HEK293 (cell line): ENCODE measurements around the gene CD48.

Source experiments
- CTCF ChIA-PET: fragments of 350-600 bp; formaldehyde crosslinking; extraction: SDS; loops from one replicate; lab custom pipeline; 2021; ENCODE audit warnings: antibody characterized with exemption; lab: Yijun Ruan, JAX
- POLR2A ChIA-PET: fragments of 300-600 bp; formaldehyde crosslinking; extraction: SDS; loops from one replicate; lab custom pipeline; 2020; ENCODE audit warnings: antibody characterized with exemption, inconsistent platforms; lab: Yijun Ruan, JAX
- H3K27ac ChIP-seq: fragments of 200-500 bp; sonication (Bioruptor generic); 2 replicates; pipeline ENCODE4 v1.5.1; 2014; ENCODE audit warnings: low read depth, low read length, control low read depth, inconsistent platforms; ENCODE audit errors: extremely low read depth
- H3K36me3 ChIP-seq, 2 experiments: fragments of 200-500 bp in 1 of 2; sonication (Bioruptor generic) in 1 of 2; 1 replicate in 1 of 2; 2 replicates in 1 of 2; pipeline ENCODE4 v1.5.1; 2014 to 2017; ENCODE audit warnings: inconsistent platforms in 2 of 2, low read length in 2 of 2; ENCODE audit not compliant: control insufficient read depth in 2 of 2, insufficient read depth in 1 of 2
- H3K4me1 ChIP-seq: fragments of 200-500 bp; sonication (Bioruptor generic); 2 replicates; pipeline ENCODE4 v1.5.1; 2014; ENCODE audit warnings: mild to moderate bottlenecking, low read length, inconsistent platforms; ENCODE audit not compliant: control insufficient read depth, insufficient read depth
- H3K4me3 ChIP-seq: 2 replicates; pipeline ENCODE4 v1.5.1; 2011; ENCODE audit warnings: low read depth, mild to moderate bottlenecking, control low read depth, low read length, moderate library complexity
- H3K9me3 ChIP-seq: fragments of 200-500 bp; sonication (Bioruptor generic); 2 replicates; pipeline ENCODE4 v1.5.1; 2014; ENCODE audit warnings: low read depth, low read length, inconsistent platforms; ENCODE audit not compliant: control insufficient read depth, insufficient read depth
- BCL11A ChIP-seq: fragments of 450-650 bp; formaldehyde crosslinking; IDR thresholded peaks from 2 replicates; pipeline ENCODE4 v1.5.1; 2016; ENCODE audit warnings: low read depth, missing biosample characterization, missing genetic modification characterization
- EGR2 ChIP-seq: fragments of 450-650 bp; formaldehyde crosslinking; IDR thresholded peaks from 2 replicates; pipeline ENCODE4 v1.5.1; 2016; ENCODE audit warnings: low read depth, missing biosample characterization, missing genetic modification characterization
- SP3 ChIP-seq: fragments of 450-650 bp; formaldehyde crosslinking; IDR thresholded peaks from 2 replicates; pipeline ENCODE4 v1.5.1; 2016; ENCODE audit warnings: missing biosample characterization, missing genetic modification characterization
- TCF7L2 ChIP-seq: IDR thresholded peaks from 2 replicates; pipeline ENCODE4 v1.6.1; 2011; ENCODE audit warnings: low read depth, mild to moderate bottlenecking, inconsistent platforms, low read length, moderate library complexity, borderline replicate concordance
- YY2 ChIP-seq: fragments of 450-650 bp; formaldehyde crosslinking; IDR thresholded peaks from 2 replicates; pipeline ENCODE4 v1.5.1; 2016; ENCODE audit warnings: missing biosample characterization, missing genetic modification characterization
- ZBTB10 ChIP-seq: fragments of 450-650 bp; formaldehyde crosslinking; IDR thresholded peaks from 2 replicates; pipeline ENCODE4 v1.5.1; 2016; ENCODE audit warnings: missing biosample characterization, missing genetic modification characterization
- ZBTB6 ChIP-seq: fragments of 450-650 bp; formaldehyde crosslinking; IDR thresholded peaks from 2 replicates; pipeline ENCODE4 v1.5.1; 2017; ENCODE audit warnings: missing biosample characterization, missing genetic modification characterization
- ZFHX2 ChIP-seq: fragments of 450-650 bp; formaldehyde crosslinking; conservative IDR thresholded peaks from 2 replicates; pipeline ENCODE4 v1.5.1; 2016; ENCODE audit warnings: missing biosample characterization, missing genetic modification characterization
- ZNF169 ChIP-seq: fragments of 450-650 bp; formaldehyde crosslinking; IDR thresholded peaks from 2 replicates; pipeline ENCODE4 v1.5.1; 2016; ENCODE audit warnings: missing biosample characterization, missing genetic modification characterization
- ZNF174 ChIP-seq: fragments of 450-650 bp; formaldehyde crosslinking; IDR thresholded peaks from 2 replicates; pipeline ENCODE4 v1.5.0; 2017; ENCODE audit warnings: missing biosample characterization, mild to moderate bottlenecking, missing genetic modification characterization
- ZNF175 ChIP-seq: fragments of 450-650 bp; formaldehyde crosslinking; IDR thresholded peaks from 2 replicates; pipeline ENCODE4 v1.5.1; 2016; ENCODE audit warnings: missing biosample characterization, missing genetic modification characterization
- ZNF404 ChIP-seq: fragments of 450-650 bp; formaldehyde crosslinking; IDR thresholded peaks from 2 replicates; pipeline ENCODE4 v1.5.1; 2017; ENCODE audit warnings: missing biosample characterization, missing genetic modification characterization
- ZNF488 ChIP-seq: fragments of 450-650 bp; formaldehyde crosslinking; IDR thresholded peaks from 2 replicates; pipeline ENCODE4 v1.5.1; 2016; ENCODE audit warnings: missing biosample characterization, missing genetic modification characterization
- ZNF544 ChIP-seq: fragments of 450-650 bp; formaldehyde crosslinking; IDR thresholded peaks from 2 replicates; pipeline ENCODE4 v1.5.0; 2017; ENCODE audit warnings: missing biosample characterization, missing genetic modification characterization
- ZNF555 ChIP-seq: fragments of 450-650 bp; formaldehyde crosslinking; conservative IDR thresholded peaks from 2 replicates; pipeline ENCODE4 v1.5.1; 2017; ENCODE audit warnings: missing biosample characterization, mild to moderate bottlenecking, missing genetic modification characterization, inconsistent platforms
- ZNF558 ChIP-seq: fragments of 450-650 bp; formaldehyde crosslinking; IDR thresholded peaks from 2 replicates; pipeline ENCODE4 v1.5.1; 2016; ENCODE audit warnings: missing biosample characterization, missing genetic modification characterization
- ZNF561 ChIP-seq: fragments of 450-650 bp; IDR thresholded peaks from 2 replicates; pipeline ENCODE4 v1.5.1; 2018; ENCODE audit warnings: missing biosample characterization, missing genetic modification characterization, borderline replicate concordance
- ZNF629 ChIP-seq: fragments of 450-650 bp; formaldehyde crosslinking; IDR thresholded peaks from 2 replicates; pipeline ENCODE4 v1.5.1; 2017; ENCODE audit warnings: missing biosample characterization, missing genetic modification characterization
- ZNF654 ChIP-seq: fragments of 450-650 bp; formaldehyde crosslinking; IDR thresholded peaks from 2 replicates; pipeline ENCODE4 v1.5.1; 2016; ENCODE audit warnings: low read depth, missing biosample characterization, missing genetic modification characterization
- ZSCAN23 ChIP-seq: fragments of 450-650 bp; formaldehyde crosslinking; IDR thresholded peaks from 2 replicates; pipeline ENCODE4 v1.5.1; 2016; ENCODE audit warnings: missing biosample characterization, missing genetic modification characterization

The CD48 gene

GRCh38 chr1:160681891-160682140 is 29.8 kb downstream of the CD48 start (continued):
- no peak for TF ChIP-seq ZNF488 (tag by site-specific recombination)

GRCh38 chr1:160681066-160681890 is 30.3 kb downstream of the CD48 start:
- ChIA-PET CTCF (interaction anchor here (0.5 to 4.8 kb wide), 31 partner anchors 9 to 1349 kb away, joined by 3 to 39 read pairs (median 4); partner anchors contain the start of genes ITLN2 and USF1), POLR2A (interaction anchor here (0.6 kb wide), 1 partner anchor 229 kb away, joined by 6 read pairs; no protein-coding TSS in a partner anchor)
- H3K27ac ChIP-seq = no peak overlapping the region

GRCh38 chr1:160680399-160680798 is 31.2 kb downstream of the CD48 start:
- Histone ChIP-seq H3K36me3 (no peaks in the 10 kb centered on the region), H3K4me3 (no peak overlapping the region), H3K9me3 (no peaks in the 10 kb centered on the region), H3K27ac (no peak overlapping the region), H3K4me1 (no peaks in the 10 kb centered on the region)
- TF ChIP-seq ZNF404 (tag by site-specific recombination) (no peak), ZNF169 (tag by site-specific recombination) (no peak), YY2 (no peak), ZBTB6 (tag by site-specific recombination) (no peak), BCL11A (tag by site-specific recombination) (no peak), ZNF175 (tag by site-specific recombination) (no peak), ZBTB10 (no peak), ZFHX2 (tag by site-specific recombination) (no peak), ZNF174 (no peak), EGR2 (no peak), ZNF555 (tag by site-specific recombination) (no peak), ZSCAN23 (no peak), ZNF544 (tag by site-specific recombination) (no peak), ZNF561 (tag by site-specific recombination) (no peak), ZNF629 (no peak), TCF7L2 (no peak)
- POLR2A ChIA-PET = interaction anchor here (0.6 kb wide), 2 partner anchors 230 to 614 kb away, joined by 3 to 6 read pairs; no protein-coding TSS in a partner anchor
- CTCF ChIA-PET = interaction anchor here (0.5 to 4.8 kb wide), 15 partner anchors 8 to 304 kb away, joined by 3 to 39 read pairs (median 5); partner anchors contain the start of gene ITLN2

More at GRCh38 chr1:160681066-160681890, 30.3 kb downstream of the CD48 start:
- Histone ChIP-seq H3K4me3 (no peak overlapping the region), H3K9me3 (no peaks in the 10 kb centered on the region), H3K36me3 (no peaks in the 10 kb centered on the region)
- TF ChIP-seq SP3 (no peak), ZNF654 (peak; percentile 41), ZNF558 (tag by site-specific recombination) (no peak)
- TF ChIP-seq, all 188 proteins: peak for 1
- H3K4me1 ChIP-seq = no peaks in the 10 kb centered on the region
